GM12875 (cell line): Measurements from ENCODE around the gene BBS7.

Experiments used
- H3K4me3 ChIP-seq: one replicate; pipeline ENCODE4 v1.5.1; 2011; ENCODE audit warnings: low read depth, low read length, control low read depth
- CTCF ChIP-seq: IDR thresholded peaks from 2 replicates; pipeline ENCODE4 v1.5.1; 2011; ENCODE audit warnings: low read depth, mild to moderate bottlenecking, control low read depth, inconsistent platforms, low read length, moderate library complexity, borderline replicate concordance; ENCODE audit not compliant: insufficient read depth

Gene BBS7

DNA sequence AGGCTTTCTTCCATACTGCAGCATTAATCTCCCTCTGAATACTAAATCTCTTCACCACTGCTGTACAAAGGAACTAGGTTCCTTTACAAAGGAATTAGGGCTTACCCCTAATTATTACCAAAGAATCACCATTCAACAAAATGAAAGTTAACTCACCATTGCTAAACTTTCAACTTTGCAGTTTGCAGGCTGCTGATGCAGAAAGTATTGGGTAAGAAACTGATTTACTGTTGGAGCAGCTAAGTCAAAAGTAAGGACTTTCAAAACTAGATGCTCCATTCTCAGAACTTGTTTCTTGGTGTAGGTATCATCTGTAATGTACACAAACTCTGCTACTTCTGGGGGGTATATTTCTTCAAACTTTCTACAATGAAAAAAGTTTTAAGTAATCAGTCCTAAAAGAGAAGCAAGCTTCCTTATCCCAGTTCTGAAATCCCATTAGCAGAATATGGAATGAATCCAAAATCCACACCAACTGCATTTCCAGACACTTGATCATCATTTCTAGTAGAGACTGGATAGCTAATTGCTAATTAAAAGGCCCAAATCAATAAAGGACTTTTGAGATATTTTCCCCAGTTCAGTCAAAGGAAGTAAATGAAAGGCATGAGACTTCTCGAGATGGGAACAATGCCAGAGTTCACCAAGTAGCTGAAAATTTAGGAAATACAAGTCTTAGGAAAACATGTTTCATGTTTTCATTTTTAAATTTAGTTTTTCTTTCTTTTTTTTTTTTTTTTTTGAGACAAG, 50.9 kb downstream of the BBS7 start:
- no peak overlapping the region for H3K4me3 ChIP-seq
- TF ChIP-seq CTCF, result no peak

- TF ChIP-seq CTCF, result no peak
- H3K4me3 ChIP-seq, result no peak overlapping the region
These were observed 52.1 kb downstream of the BBS7 start for GRCh38 chr4:121818215-121818614.

GRCh38 chr4:121817701-121818100, 52.6 kb downstream of the BBS7 start:
- TF ChIP-seq CTCF, result no peak
- H3K4me3 ChIP-seq, result no peak overlapping the region

GRCh38 chr4:121817006-121817405, 53.3 kb downstream of the BBS7 start:
- H3K4me3 ChIP-seq, result no peak overlapping the region
- TF ChIP-seq CTCF, result no peak

DNA sequence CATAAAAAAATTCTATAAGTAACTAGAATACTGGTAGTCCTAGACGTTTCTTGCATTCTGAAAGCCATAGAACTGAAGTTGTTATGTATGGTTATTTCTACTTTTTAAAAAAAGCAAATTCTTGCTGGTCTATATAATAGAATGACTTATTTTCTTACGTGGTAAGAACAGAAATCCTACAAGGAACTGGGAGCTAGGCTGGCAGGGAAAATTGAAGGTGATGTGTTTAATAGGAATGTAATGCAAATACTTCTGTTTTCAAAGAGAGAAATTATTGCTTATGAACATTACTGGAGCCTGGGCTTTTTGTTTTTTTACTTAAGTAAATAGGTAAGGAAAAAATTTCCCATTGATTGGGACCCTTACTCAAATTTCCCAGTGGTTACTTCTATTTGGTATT, 55.5 kb downstream of the BBS7 start:
- H3K4me3 ChIP-seq, result no peak overlapping the region
- no peak for TF ChIP-seq CTCF

- no peak overlapping the region for H3K4me3 ChIP-seq
- no peak for TF ChIP-seq CTCF
These were observed 59.2 kb downstream of the BBS7 start for GRCh38 chr4:121811122-121811521.

DNA sequence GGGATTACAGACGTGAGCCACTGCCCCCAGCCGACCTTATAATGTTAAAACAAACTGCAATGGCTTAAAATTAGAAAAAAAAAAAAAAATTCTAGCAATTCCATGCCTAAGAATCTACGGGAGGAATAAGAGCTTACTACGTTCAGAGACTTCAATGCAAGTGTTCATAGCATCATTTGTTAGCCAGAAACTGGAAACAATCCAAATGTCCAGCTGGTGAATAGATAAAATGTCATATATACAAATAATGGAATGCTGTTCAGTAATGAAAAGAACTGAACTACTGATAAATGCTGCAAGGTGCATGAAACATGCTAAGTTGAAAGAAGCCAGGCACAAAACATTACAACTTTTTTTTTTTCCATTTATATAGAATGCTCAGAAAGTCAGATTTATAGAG, 63.9 kb downstream of the BBS7 start:
- no peak overlapping the region for H3K4me3 ChIP-seq
- no peak for TF ChIP-seq CTCF
